GM19239 (cell line): Measurements from ENCODE around the gene BBIP1.

Experiments used
- DNase-seq: peaks from one replicate; pipeline ENCODE4 v3.0.0; 2011; ENCODE audit warnings: low spot score; ENCODE audit not compliant: insufficient read length
- FAIRE-seq: peaks from 2 replicates; lab custom pipeline; 2011; peaks lifted over from hg19 to GRCh38; lab: Jason Lieb, UNC

The BBIP1 gene

GRCh38 chr10:110850099-110850498 is 68.9 kb downstream of the BBIP1 start:
- no peak for DNase-seq
- no peak for FAIRE-seq
